Kidney capillary endothelial cell (primary cell): ENCODE data around the gene CFAP61.

Experiments
- DNase-seq: peaks from one replicate; pipeline ENCODE4 v3.0.0-alpha.2; 2018; ENCODE audit warnings: low spot score

Gene CFAP61

DNA sequence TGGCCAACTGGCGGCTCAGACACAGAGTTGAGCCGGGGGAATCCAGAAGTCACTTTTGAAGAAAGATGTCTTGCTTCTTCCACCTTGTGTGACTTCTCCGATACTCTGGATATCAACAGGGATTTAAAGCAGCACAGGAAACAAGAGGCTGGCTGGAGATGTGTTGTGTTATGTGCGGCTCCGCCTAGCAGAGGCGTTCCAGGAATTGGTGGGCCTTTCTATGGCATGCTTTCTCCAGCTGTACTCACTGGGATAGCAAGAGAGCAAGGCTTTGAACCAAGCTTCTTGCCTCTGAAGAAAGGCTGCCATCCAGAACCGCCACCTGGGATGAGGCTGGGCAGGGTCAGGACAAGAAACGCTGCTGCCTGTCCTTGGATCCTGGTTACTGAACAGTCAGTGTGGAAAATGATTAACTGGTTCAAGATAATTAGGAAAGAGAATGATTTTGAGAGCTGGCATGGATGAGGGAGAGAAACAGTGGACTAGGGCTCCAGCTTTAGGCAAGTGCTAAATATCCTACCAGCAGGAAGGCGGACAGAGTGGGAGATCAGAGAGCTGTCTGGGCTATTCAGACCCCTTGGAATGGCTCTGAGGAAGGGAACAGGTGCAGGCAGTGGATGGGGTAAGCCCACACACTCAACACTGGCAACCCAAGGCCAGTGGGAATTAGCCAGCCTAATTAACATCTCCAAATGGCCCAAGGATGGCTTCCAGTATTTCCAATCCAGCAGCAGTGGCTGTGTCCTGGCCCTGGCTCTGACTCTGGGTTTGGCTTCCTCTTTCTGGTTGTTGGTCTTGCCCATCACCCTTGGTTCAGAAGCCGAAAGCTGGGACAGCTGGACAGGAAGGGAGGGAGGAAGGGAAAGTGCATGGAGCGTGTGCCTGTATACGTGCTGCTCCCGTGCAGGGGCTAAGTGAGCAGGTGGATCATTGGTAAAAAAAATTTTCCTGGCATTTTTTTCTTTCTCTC lies 347.5 kb downstream of the CFAP61 start:
- DNase-seq = no peak

DNA sequence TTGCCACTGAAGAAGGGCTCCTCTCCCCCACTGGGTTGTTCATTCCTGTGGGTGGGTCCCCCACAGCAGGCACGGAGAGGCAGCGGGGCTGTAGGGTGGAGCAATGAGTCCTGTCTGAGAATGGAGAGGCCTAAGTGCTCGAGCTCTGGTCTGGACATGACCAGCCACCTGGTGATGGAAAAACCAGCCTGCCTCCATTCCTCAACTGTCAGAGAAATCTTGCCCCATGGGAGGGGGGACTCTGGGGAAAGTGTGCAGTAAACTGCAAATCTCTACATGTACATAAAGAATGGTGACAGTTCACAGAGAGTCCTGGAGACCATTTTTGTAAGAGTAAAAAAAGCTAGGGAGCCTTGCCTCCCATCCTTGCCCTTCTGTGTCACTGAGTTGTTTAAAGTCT lies 349.7 kb downstream of the CFAP61 start:
- no peak for DNase-seq

DNA sequence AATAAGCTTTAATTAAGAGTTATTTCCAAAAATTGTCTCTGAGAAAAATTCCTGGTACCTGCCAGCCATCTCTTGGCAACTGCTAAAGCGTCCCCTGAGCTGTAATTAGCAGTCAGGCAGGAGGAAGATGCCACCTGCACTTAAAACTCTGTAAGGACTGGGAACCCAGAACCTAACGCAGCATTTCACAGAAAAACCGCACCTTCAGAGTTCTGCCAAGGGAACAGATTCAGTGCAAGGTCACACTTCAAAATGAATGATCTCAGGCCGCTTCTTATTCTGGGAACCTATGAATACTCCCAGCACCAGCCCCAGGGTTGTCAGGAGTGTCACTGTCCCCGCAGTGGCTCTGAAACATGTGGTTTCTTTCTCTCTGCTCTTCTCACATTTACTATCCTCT lies 352.3 kb downstream of the CFAP61 start:
- DNase-seq = no peak

DNA sequence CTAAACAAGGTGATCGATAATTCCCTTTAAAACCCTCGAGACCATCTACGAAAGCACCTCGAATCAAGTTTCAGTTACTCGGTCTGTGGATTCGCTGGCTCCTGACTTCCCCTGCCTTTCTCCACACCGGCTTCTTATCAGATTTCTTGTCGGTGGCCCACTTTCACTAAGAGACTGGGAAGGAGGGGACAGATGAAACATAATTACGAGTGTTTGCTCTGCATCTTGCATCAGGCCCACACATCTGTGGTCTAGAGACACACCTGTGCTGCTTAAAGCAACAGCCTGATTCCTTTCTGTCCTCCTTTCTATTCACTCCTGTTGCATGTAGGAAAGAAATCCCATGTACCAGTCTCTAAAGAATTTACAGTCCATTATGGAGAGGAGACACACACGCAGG lies 353.3 kb downstream of the CFAP61 start:
- DNase-seq = no peak

DNA sequence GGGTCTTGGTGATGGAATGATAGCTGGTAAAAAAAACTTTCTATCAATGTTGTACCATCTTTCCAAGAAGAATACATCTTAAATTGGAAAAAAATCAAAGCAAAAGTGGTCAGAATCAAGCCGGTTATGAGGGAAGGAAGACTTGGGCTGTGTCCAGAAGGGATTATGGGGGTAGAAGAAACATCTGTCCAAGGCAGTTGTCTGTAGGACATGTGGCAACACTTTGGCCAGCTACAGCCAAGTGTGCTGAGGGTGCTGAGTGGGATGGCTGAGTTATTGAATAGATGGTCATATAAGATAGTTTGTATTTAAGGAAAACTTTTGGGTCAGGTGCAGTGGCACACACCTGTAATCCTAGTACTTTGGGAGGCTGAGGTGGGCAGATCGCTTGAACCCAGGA lies 354.0 kb downstream of the CFAP61 start:
- no peak for DNase-seq

DNA sequence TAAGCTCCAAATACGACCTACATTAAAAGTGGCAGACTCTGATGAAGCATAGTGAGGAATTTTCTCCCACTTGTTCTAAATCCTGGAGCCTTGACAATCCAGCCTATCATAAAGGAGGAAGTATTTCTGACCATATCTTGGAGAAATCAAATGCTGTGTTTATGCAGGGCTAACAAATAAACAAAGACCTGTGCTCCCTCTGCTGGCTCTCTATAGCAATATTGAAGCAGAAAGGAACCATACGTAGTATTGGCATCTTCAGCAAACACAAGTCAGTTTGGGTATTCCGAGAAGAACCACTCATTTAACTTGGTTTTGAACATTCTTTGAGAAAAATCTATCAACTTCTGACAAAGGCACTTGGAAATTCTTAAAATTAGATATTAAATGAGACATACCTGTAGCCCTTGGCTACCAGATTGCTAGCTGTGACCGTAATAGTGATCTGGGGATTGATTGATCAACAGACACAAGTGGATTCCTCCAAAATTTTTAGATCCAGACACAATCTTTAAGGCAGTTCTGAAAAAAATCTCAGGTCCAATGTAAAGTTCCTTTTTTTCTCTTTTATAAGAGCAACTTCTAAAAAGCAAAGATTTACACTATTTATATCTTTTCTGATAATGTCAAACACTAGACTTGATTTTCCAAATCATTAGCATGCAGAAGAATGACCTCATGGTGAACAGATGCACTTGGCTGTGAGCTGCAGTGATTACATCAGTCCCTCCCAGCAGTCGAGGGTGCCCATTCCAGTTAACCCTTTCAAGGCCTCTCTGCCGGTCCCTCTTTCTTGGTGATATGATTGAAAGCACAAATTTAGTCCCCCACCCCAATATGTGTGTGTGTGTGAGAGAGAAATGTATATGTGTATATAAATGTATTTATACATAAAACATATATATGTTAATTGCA lies 355.8 kb downstream of the CFAP61 start:
- no peak for DNase-seq

DNA sequence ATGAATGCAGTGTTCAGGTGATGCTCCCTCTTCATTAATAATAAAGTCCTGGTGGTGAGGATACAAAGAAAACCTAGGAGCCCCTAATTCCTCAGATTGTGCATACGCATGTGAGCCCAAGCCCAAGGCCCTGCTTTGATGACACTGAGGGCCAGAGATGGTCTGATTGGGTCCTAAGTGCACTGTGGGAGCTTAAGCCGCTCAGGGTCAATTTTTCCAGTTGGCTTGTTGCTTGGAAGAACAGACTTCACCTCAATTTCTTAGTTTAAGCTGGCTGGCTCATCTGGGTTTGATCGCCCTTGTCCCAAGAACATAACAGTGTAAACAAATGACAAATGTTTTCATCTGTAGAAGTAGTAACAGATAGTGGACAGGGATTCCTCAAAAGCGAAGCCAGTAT lies 357.0 kb downstream of the CFAP61 start:
- no peak for DNase-seq
